HEK293 (cell line): ENCODE results near the gene B4GALNT4.

Experiments used
- CTCF ChIA-PET: fragments of 350-600 bp; formaldehyde crosslinking; extraction: SDS; loops from one replicate; lab custom pipeline; 2021; ENCODE audit warnings: antibody characterized with exemption; lab: Yijun Ruan, JAX
- POLR2A ChIA-PET: fragments of 300-600 bp; formaldehyde crosslinking; extraction: SDS; loops from one replicate; lab custom pipeline; 2020; ENCODE audit warnings: antibody characterized with exemption, inconsistent platforms; lab: Yijun Ruan, JAX
- H3K27ac ChIP-seq: fragments of 200-500 bp; sonication (Bioruptor generic); 2 replicates; pipeline ENCODE4 v1.5.1; 2014; ENCODE audit warnings: low read depth, low read length, control low read depth, inconsistent platforms; ENCODE audit errors: extremely low read depth
- H3K36me3 ChIP-seq, 2 experiments: fragments of 200-500 bp in 1 of 2; sonication (Bioruptor generic) in 1 of 2; 1 replicate in 1 of 2; 2 replicates in 1 of 2; pipeline ENCODE4 v1.5.1; 2014 to 2017; ENCODE audit warnings: inconsistent platforms in 2 of 2, low read length in 2 of 2; ENCODE audit not compliant: control insufficient read depth in 2 of 2, insufficient read depth in 1 of 2
- H3K4me1 ChIP-seq: fragments of 200-500 bp; sonication (Bioruptor generic); 2 replicates; pipeline ENCODE4 v1.5.1; 2014; ENCODE audit warnings: mild to moderate bottlenecking, low read length, inconsistent platforms; ENCODE audit not compliant: control insufficient read depth, insufficient read depth
- H3K4me3 ChIP-seq: 2 replicates; pipeline ENCODE4 v1.5.1; 2011; ENCODE audit warnings: low read depth, mild to moderate bottlenecking, control low read depth, low read length, moderate library complexity
- H3K9me3 ChIP-seq: fragments of 200-500 bp; sonication (Bioruptor generic); 2 replicates; pipeline ENCODE4 v1.5.1; 2014; ENCODE audit warnings: low read depth, low read length, inconsistent platforms; ENCODE audit not compliant: control insufficient read depth, insufficient read depth
- GLIS1 ChIP-seq: fragments of 450-650 bp; formaldehyde crosslinking; IDR thresholded peaks from 2 replicates; pipeline ENCODE4 v1.5.1; 2016; ENCODE audit warnings: missing biosample characterization, missing genetic modification characterization
- HOXD13 ChIP-seq: sonication (generic); formaldehyde crosslinking; IDR thresholded peaks from 2 replicates; pipeline ENCODE4 v1.8.0; 2022; ENCODE audit warnings: missing genetic modification reagents, borderline replicate concordance
- KLF8 ChIP-seq: fragments of 450-650 bp; formaldehyde crosslinking; IDR thresholded peaks from 2 replicates; pipeline ENCODE4 v1.5.1; 2016; ENCODE audit warnings: missing biosample characterization, missing genetic modification characterization
- MYNN ChIP-seq: fragments of 450-650 bp; formaldehyde crosslinking; IDR thresholded peaks from 2 replicates; pipeline ENCODE4 v1.5.1; 2016; ENCODE audit warnings: missing biosample characterization, missing genetic modification characterization, borderline replicate concordance
- OVOL3 ChIP-seq: fragments of 450-650 bp; formaldehyde crosslinking; IDR thresholded peaks from 2 replicates; pipeline ENCODE4 v1.5.1; 2016; ENCODE audit warnings: missing biosample characterization, missing genetic modification characterization
- SCRT1 ChIP-seq: fragments of 450-650 bp; formaldehyde crosslinking; IDR thresholded peaks from 2 replicates; pipeline ENCODE4 v1.5.1; 2016; ENCODE audit warnings: missing biosample characterization, missing genetic modification characterization, borderline replicate concordance
- TSHZ1 ChIP-seq: fragments of 450-650 bp; formaldehyde crosslinking; IDR thresholded peaks from 2 replicates; pipeline ENCODE4 v1.5.1; 2016; ENCODE audit warnings: missing biosample characterization, missing genetic modification characterization, borderline replicate concordance
- YY1 ChIP-seq: fragments of 450-650 bp; formaldehyde crosslinking; IDR thresholded peaks from 2 replicates; pipeline ENCODE4 v1.5.1; 2018; ENCODE audit warnings: missing biosample characterization, missing genetic modification characterization
- ZBTB17 ChIP-seq: fragments of 450-650 bp; formaldehyde crosslinking; IDR thresholded peaks from 2 replicates; pipeline ENCODE4 v1.5.1; 2016; ENCODE audit warnings: missing biosample characterization, missing genetic modification characterization
- ZBTB26 ChIP-seq: fragments of 450-650 bp; formaldehyde crosslinking; optimal IDR thresholded peaks from 2 replicates; pipeline ENCODE3; 2016; ENCODE audit warnings: missing biosample characterization, mild to moderate bottlenecking, missing genetic modification characterization
- ZBTB44 ChIP-seq: fragments of 450-650 bp; IDR thresholded peaks from 2 replicates; pipeline ENCODE4 v1.5.1; 2018; ENCODE audit warnings: missing biosample characterization, mild to moderate bottlenecking, missing genetic modification characterization
- ZFP41 ChIP-seq: fragments of 450-650 bp; formaldehyde crosslinking; IDR thresholded peaks from 2 replicates; pipeline ENCODE4 v1.5.1; 2016; ENCODE audit warnings: missing biosample characterization, missing genetic modification characterization, borderline replicate concordance
- ZNF133 ChIP-seq: fragments of 450-650 bp; formaldehyde crosslinking; IDR thresholded peaks from 2 replicates; pipeline ENCODE4 v1.5.1; 2016; ENCODE audit warnings: missing biosample characterization, missing genetic modification characterization
- ZNF239 ChIP-seq: fragments of 450-650 bp; formaldehyde crosslinking; IDR thresholded peaks from 2 replicates; pipeline ENCODE4 v1.5.1; 2016; ENCODE audit warnings: missing biosample characterization, missing genetic modification characterization
- ZNF24 ChIP-seq: fragments of 450-650 bp; formaldehyde crosslinking; IDR thresholded peaks from 2 replicates; pipeline ENCODE4 v1.5.1; 2016; ENCODE audit warnings: missing biosample characterization, missing genetic modification characterization
- ZNF366 ChIP-seq: fragments of 450-650 bp; formaldehyde crosslinking; conservative IDR thresholded peaks from 2 replicates; pipeline ENCODE4 v1.5.1; 2016; ENCODE audit warnings: missing biosample characterization, missing genetic modification characterization
- ZNF398 ChIP-seq: fragments of 450-650 bp; formaldehyde crosslinking; IDR thresholded peaks from 2 replicates; pipeline ENCODE4 v1.5.1; 2017; ENCODE audit warnings: missing biosample characterization, missing genetic modification characterization
- ZNF48 ChIP-seq: fragments of 450-650 bp; formaldehyde crosslinking; IDR thresholded peaks from 2 replicates; pipeline ENCODE4 v1.5.1; 2016; ENCODE audit warnings: missing biosample characterization, missing genetic modification characterization
- ZNF530 ChIP-seq: fragments of 450-650 bp; formaldehyde crosslinking; IDR thresholded peaks from 2 replicates; pipeline ENCODE4 v1.5.1; 2016; ENCODE audit warnings: low read depth, missing biosample characterization, missing genetic modification characterization
- ZNF548 ChIP-seq: fragments of 450-650 bp; formaldehyde crosslinking; IDR thresholded peaks from 2 replicates; pipeline ENCODE4 v1.5.1; 2016; ENCODE audit warnings: missing biosample characterization, missing genetic modification characterization
- ZNF621 ChIP-seq: fragments of 450-650 bp; formaldehyde crosslinking; IDR thresholded peaks from 2 replicates; pipeline ENCODE4 v1.5.1; 2017; ENCODE audit warnings: missing biosample characterization, missing genetic modification characterization
- ZNF624 ChIP-seq: fragments of 450-650 bp; formaldehyde crosslinking; IDR thresholded peaks from 2 replicates; pipeline ENCODE4 v1.5.1; 2017; ENCODE audit warnings: missing biosample characterization, missing genetic modification characterization
- ZNF654 ChIP-seq: fragments of 450-650 bp; formaldehyde crosslinking; IDR thresholded peaks from 2 replicates; pipeline ENCODE4 v1.5.1; 2016; ENCODE audit warnings: low read depth, missing biosample characterization, missing genetic modification characterization
- ZNF664 ChIP-seq: fragments of 450-650 bp; formaldehyde crosslinking; IDR thresholded peaks from 2 replicates; pipeline ENCODE4 v1.5.1; 2016; ENCODE audit warnings: missing biosample characterization, missing genetic modification characterization
- ZNF707 ChIP-seq: fragments of 450-650 bp; formaldehyde crosslinking; IDR thresholded peaks from 2 replicates; pipeline ENCODE4 v1.5.1; 2016; ENCODE audit warnings: missing biosample characterization, missing genetic modification characterization

Gene B4GALNT4

GRCh38 chr11:405954-406795 is 36.9 kb downstream of the B4GALNT4 start (continued):
- TF ChIP-seq YY1 (tag by site-specific recombination) = no peak

- ChIA-PET CTCF (interaction anchor here (0.6 to 2.8 kb wide), 5 partner anchors 10 to 157 kb away, joined by 3 to 15 read pairs (median 6); partner anchors contain the start of genes PKP3 and PTDSS2), POLR2A (interaction anchor here (0.6 to 2.0 kb wide), 13 partner anchors 10 to 412 kb away, joined by 3 to 15 read pairs (median 4); partner anchors contain the start of genes BET1L, PTDSS2 and RIC8A)
- Histone ChIP-seq H3K4me1 (no peaks in the 10 kb centered on the region), H3K9me3 (no peaks in the 10 kb centered on the region), H3K27ac (no peak overlapping the region; the same call in 1 of the 2 replicates), H3K4me3 (peak overlapping the region; percentile 36), H3K36me3 (peaks cover 0 to 18% of the 10 kb centered on the region in 2 experiments; a peak in 1 of 3 replicates)
- TF ChIP-seq ZNF24 (tag by site-specific recombination) (no peak), ZNF239 (tag by site-specific recombination) (no peak), ZNF548 (no peak), ZNF530 (tag by site-specific recombination) (no peak), ZFP41 (tag by site-specific recombination) (no peak), ZNF621 (tag by site-specific recombination) (no peak), ZNF133 (tag by site-specific recombination) (no peak), ZBTB44 (tag by site-specific recombination) (no peak), ZNF664 (tag by site-specific recombination) (no peak), ZBTB17 (tag by site-specific recombination) (no peak), ZNF398 (tag by site-specific recombination) (peak; percentile 12; the same call in 1 of the 2 replicates), KLF8 (tag by site-specific recombination) (0 out of 2 replicates have a peak, but pooled peaks have one; percentile 24), ZNF366 (tag by site-specific recombination) (no peak), OVOL3 (tag by site-specific recombination) (no peak), ZNF707 (tag by site-specific recombination) (no peak), GLIS1 (tag by site-specific recombination) (peak; percentile 49), MYNN (tag by site-specific recombination) (no peak), ZNF48 (tag by site-specific recombination) (no peak), ZNF624 (tag by site-specific recombination) (no peak), ZNF654 (tag by site-specific recombination) (no peak), HOXD13 (CRISPR knock-in tag) (no peak), TSHZ1 (no peak), SCRT1 (tag by site-specific recombination) (no peak), ZBTB26 (tag by site-specific recombination) (peak; percentile 20)
These were observed 37.7 kb downstream of the B4GALNT4 start for GRCh38 chr11:406796-407650.
